Suprapubic skin (tissue), 4 donors: ENCODE measurements around the gene PTPRN2. TPM values are rescaled to one million over a fixed set of nuclear protein-coding genes. Genes with fewer than 3 reads are reported as not detected.
"Not testable (repeated sequence)": the region's sequence is repeated elsewhere in the genome, so short reads cannot be mapped to it uniquely, and the experiment has no call there.

Experiments
- DNase-seq, 2 donors: peaks; one replicate each; pipeline ENCODE4 v3.0.0-alpha.2; 2019; ENCODE audit warnings: low spot score in 2 of 2
- H3K27ac ChIP-seq: fragments of 200-600 bp; sonication (generic); one replicate; pipeline ENCODE4 v1.5.1; 2019
- H3K27me3 ChIP-seq: fragments of 200-600 bp; sonication (generic); one replicate; pipeline ENCODE4 v1.5.1; 2019
- H3K36me3 ChIP-seq: fragments of 200-600 bp; sonication (generic); one replicate; pipeline ENCODE4 v1.5.1; 2019
- H3K4me1 ChIP-seq: fragments of 200-600 bp; sonication (generic); one replicate; pipeline ENCODE4 v1.5.1; 2019
- H3K4me3 ChIP-seq: fragments of 200-600 bp; sonication (generic); one replicate; pipeline ENCODE4 v1.5.1; 2019; ENCODE audit warnings: mild to moderate bottlenecking
- H3K9me3 ChIP-seq: fragments of 200-600 bp; sonication (generic); one replicate; pipeline ENCODE4 v1.5.1; 2019
- EP300 ChIP-seq: sonication (generic); formaldehyde crosslinking; IDR thresholded peaks from one replicate; pipeline ENCODE4 v1.6.1; 2017; ENCODE audit warnings: antibody characterized with exemption
- POLR2A ChIP-seq, 2 donors: fragments of 450-650 bp; IDR thresholded peaks; one replicate each; pipeline ENCODE4 v1.6.1; 2017; ENCODE audit warnings: antibody characterized with exemption in 2 of 2, mild to moderate bottlenecking in 2 of 2, moderate library complexity in 2 of 2
- POLR2AphosphoS5 ChIP-seq, 3 donors: sonication (generic); formaldehyde crosslinking; IDR thresholded peaks; one replicate each; pipeline ENCODE4 v1.6.1; 2017; ENCODE audit warnings: antibody characterized with exemption in 3 of 3
- WGBS: methylation state at CpG from one replicate; pipeline ENCODE4 v1.1.5; 2018; 5-methylcytosine and 5-hydroxymethylcytosine counted together
- total RNA-seq, 4 donors: library from RNA; depleted of rRNA; stranded (reverse); fragments of >200 nt; gene quantifications; one replicate each; pipeline ENCODE4 v1.1.0, GENCODE V29; 2016
- TF ChIP-seq, protein P1 (sequence below), 2 donors: fragments of 200-600 bp in 1 of 2; fragments of 450-650 bp in 1 of 2; sonication (generic) in 1 of 2; IDR thresholded peaks; one replicate each; pipeline ENCODE4 v1.5.1; 2016 to 2019; ENCODE audit warnings: antibody characterized with exemption in 2 of 2, mild to moderate bottlenecking in 1 of 2, moderate library complexity in 1 of 2

PTPRN2 gene
- total RNA-seq, 4 donors from 2014 or later = 0.23 to 1.8 (median 1.3) TPM

DNA sequence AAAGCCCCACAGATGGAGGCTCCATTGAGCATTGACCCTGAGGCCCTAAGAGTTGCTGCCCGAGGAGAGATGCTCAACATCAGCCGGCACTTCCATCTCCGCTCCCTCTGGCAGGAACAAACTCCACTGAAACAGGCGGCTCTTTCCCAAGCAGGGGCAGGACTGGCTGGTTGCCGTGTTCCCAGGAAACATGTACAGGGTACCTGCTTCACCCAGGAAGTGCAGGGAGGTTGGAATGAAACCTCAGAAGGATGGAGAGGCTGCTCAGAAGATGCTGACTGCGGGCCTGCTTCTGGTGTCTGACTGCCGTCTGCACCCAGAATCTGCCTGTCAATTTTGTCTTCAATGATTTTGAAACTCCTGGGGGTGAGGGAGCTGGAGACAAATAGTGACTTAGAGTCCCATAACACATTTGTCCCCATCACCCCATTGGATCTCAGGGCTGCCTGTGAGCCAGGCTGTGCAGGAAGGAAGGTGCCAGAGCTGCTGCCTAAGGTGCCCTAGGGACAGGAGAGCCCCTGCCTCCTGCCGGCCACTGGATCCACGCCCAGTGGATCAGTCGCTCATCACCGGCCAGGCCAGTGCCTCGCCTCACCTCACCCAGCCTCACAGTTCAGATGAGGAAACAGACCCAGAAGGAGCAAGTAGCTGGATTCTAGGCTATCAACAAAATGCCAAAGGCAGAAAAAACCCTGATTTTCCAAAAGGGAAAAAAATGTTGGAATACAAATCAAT, 237.3 kb downstream of the PTPRN2 start:
- no peak overlapping the region for H3K4me3 ChIP-seq
- H3K36me3 ChIP-seq = no peaks in the 10 kb centered on the region
- H3K9me3 ChIP-seq = peaks cover 12% of the 10 kb centered on the region
- H3K27me3 ChIP-seq = peaks cover 3% of the 10 kb centered on the region
- no peaks in the 10 kb centered on the region for H3K4me1 ChIP-seq
- WGBS = 65% methylated on average over 9 of the region's 12 CpGs
- no peak overlapping the region for H3K27ac ChIP-seq
- TF ChIP-seq, protein P1, sequence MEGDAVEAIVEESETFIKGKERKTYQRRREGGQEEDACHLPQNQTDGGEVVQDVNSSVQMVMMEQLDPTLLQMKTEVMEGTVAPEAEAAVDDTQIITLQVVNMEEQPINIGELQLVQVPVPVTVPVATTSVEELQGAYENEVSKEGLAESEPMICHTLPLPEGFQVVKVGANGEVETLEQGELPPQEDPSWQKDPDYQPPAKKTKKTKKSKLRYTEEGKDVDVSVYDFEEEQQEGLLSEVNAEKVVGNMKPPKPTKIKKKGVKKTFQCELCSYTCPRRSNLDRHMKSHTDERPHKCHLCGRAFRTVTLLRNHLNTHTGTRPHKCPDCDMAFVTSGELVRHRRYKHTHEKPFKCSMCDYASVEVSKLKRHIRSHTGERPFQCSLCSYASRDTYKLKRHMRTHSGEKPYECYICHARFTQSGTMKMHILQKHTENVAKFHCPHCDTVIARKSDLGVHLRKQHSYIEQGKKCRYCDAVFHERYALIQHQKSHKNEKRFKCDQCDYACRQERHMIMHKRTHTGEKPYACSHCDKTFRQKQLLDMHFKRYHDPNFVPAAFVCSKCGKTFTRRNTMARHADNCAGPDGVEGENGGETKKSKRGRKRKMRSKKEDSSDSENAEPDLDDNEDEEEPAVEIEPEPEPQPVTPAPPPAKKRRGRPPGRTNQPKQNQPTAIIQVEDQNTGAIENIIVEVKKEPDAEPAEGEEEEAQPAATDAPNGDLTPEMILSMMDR (IDR thresholded peaks at IDR 0.05) = no peak
- TF ChIP-seq EP300 (no peak), POLR2AphosphoS5 (IDR thresholded peaks at IDR 0.05) (no peak), POLR2A (IDR thresholded peaks at IDR 0.05) (no peak)
- DNase-seq = peak in 1 of 2 donors; percentile 29

DNA sequence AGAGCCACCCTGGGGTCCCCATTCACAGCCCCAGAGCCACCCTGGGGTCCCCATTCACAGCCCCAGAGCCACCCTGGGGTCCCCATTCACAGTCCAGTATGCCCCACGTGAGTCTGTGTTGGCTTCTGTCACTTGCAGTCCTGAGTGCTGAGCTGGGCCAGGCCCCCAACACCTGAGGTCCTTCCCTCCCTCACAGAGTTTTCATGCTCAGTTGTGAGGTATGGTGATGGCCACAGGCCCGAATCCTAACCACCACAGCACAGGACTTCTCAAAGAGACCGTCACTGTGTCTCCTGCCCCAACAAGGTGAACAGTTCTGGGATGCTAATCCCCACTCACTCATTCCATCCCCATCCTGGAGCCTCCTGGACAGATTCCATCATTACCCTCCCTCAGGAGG, 239.2 kb downstream of the PTPRN2 start:
- peak in 1 of 2 donors; percentile 17 for DNase-seq
- H3K4me3 ChIP-seq = no peak overlapping the region
- H3K27ac ChIP-seq = no peak overlapping the region
- 82% methylated on average over 2 of the region's 3 CpGs for WGBS
- peaks cover 3% of the 10 kb centered on the region for H3K27me3 ChIP-seq
- no peaks in the 10 kb centered on the region for H3K36me3 ChIP-seq
- no peaks in the 10 kb centered on the region for H3K9me3 ChIP-seq
- TF ChIP-seq POLR2AphosphoS5 (IDR thresholded peaks at IDR 0.05) = no peak
- TF ChIP-seq, protein P1 (IDR thresholded peaks at IDR 0.05) = no peak
- H3K4me1 ChIP-seq = no peaks in the 10 kb centered on the region

DNA sequence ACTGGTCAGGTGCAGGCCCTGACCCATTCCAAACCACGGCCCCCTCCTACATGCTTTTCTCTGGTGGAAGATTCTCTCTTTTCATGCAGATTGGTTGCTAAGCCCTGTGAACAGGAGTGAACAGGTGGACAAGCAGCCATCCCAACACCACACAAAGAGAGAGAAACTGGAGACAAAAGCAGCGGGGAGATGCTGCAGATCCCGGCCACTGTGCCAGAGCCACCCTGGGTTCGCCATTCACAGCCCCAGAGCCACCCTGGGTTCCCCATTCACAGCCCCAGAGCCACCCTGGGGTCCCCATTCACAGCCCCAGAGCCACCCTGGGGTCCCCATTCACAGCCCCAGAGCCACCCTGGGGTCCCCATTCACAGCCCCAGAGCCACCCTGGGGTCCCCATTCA, 239.6 kb downstream of the PTPRN2 start:
- H3K4me3 ChIP-seq, H3K27me3 ChIP-seq, H3K36me3 ChIP-seq, H3K9me3 ChIP-seq, H3K4me1 ChIP-seq, H3K27ac ChIP-seq: not testable (repeated sequence)
- WGBS = 95% methylated on average over 4 of the region's 4 CpGs
- DNase-seq = peak in 1 of 2 donors; percentile 2

DNA sequence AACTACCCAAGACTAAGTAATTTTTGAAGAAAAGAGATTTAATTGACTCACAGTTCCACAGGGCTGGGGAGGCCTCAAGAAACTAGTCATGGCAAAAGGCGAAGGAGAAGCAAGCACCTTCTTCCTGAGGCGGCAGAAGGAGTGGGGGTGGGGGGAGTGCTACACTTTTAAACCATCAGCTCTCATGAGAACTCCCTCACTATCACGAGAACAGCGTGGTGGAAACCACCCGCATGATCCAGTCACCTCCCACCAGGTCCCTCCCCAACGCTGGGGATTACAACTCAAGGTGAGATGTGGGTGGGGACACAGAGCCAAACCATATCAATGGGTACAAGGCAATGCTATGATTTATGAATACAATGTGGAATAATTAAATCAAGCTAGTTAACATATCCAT, 241.9 kb downstream of the PTPRN2 start:
- H3K27me3 ChIP-seq = peaks cover 3% of the 10 kb centered on the region
- no peaks in the 10 kb centered on the region for H3K9me3 ChIP-seq
- TF ChIP-seq, protein P1 (IDR thresholded peaks at IDR 0.05) = no peak
- TF ChIP-seq EP300 = no peak
- TF ChIP-seq POLR2AphosphoS5 (IDR thresholded peaks at IDR 0.05) = no peak
- TF ChIP-seq POLR2A (IDR thresholded peaks at IDR 0.05) = no peak
- H3K36me3 ChIP-seq = no peaks in the 10 kb centered on the region
- DNase-seq = peak in 1 of 2 donors; percentile 18
- no peak overlapping the region for H3K4me3 ChIP-seq
- no peak overlapping the region for H3K27ac ChIP-seq
- WGBS = 75% methylated on average over 6 of the region's 6 CpGs
- H3K4me1 ChIP-seq = no peaks in the 10 kb centered on the region

DNA sequence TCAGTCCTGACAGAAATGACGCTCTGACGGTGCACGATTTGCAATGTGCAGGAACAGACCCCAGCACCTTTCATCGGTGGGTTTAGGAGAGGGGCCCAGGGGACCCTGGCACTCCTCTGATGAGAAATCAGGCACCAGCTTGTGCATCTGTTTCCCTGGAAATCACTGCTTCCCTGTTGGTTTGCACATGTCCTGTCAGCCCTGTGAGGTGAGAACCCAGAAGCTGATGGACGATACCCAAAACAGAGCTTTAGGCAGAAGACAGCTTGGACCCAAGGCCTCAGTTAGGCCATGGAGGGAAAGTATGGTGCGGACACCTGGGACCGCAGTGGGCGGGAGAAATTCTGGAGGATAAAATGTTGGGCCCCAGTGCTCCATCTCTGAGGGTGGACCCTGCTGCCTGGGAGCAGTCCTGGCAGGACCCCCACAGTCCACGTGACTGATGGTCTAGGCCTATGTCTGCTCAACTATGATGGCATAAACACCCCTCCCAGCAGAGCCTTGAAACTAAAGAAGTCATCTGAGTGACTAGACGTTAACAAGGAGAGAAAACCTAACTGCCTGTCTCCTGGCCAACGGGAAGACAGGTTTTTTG, 242.8 kb downstream of the PTPRN2 start:
- DNase-seq = peak in 1 of 2 donors; percentile 26
- Histone ChIP-seq H3K27me3 (peaks cover under 1% of the 10 kb centered on the region), H3K36me3 (no peaks in the 10 kb centered on the region), H3K9me3 (no peaks in the 10 kb centered on the region), H3K4me1 (no peaks in the 10 kb centered on the region), H3K27ac (no peak overlapping the region), H3K4me3 (no peak overlapping the region)
- TF ChIP-seq, protein P1 (IDR thresholded peaks at IDR 0.05) = no peak
- TF ChIP-seq EP300 = no peak
- no peak for TF ChIP-seq POLR2A (IDR thresholded peaks at IDR 0.05)
- no peak for TF ChIP-seq POLR2AphosphoS5 (IDR thresholded peaks at IDR 0.05)
- WGBS = 88% methylated on average over 11 of the region's 11 CpGs
